GM21447 (cell line): ENCODE results near the gene ABCB8.

Source experiments
- ATAC-seq: cut with Tn5 transposase; IDR thresholded peaks from one replicate; pipeline ENCODE4 v1.9.1; 2021; ENCODE audit not compliant: unreplicated experiment

ABCB8 gene

GRCh38 chr7:151056666-151057505 is 28.6 kb downstream of the ABCB8 start:
- ATAC-seq: no peak

GRCh38 chr7:151057506-151057988 is 29.3 kb downstream of the ABCB8 start, which contains the start of gene CDK5:
TSS of gene CDK5 (minus strand) at chr7:151057897. CDS start at chr7:151057848, 49 bp downstream.
- peak; percentile 6 for ATAC-seq

- ATAC-seq: peak; percentile 82
Measured at GRCh38 chr7:151057989-151058780, 29.9 kb downstream of the ABCB8 start.

- ATAC-seq: no peak
Measured at GRCh38 chr7:151058781-151059366, 30.6 kb downstream of the ABCB8 start.

- ATAC-seq: peak; percentile 21
Measured at GRCh38 chr7:151059367-151060112, 31.3 kb downstream of the ABCB8 start, which contains the start of gene SLC4A2. TSS of gene SLC4A2 (plus strand) at chr7:151059589. CDS start at chr7:151061988, 2,399 bp downstream.

- no peak for ATAC-seq
Measured at GRCh38 chr7:151060113-151060415, 31.8 kb downstream of the ABCB8 start.

- no peak for ATAC-seq
Measured at GRCh38 chr7:151060416-151061212, 32.4 kb downstream of the ABCB8 start.

- ATAC-seq: no peak
Measured at GRCh38 chr7:151061213-151062110, 33.2 kb downstream of the ABCB8 start.

- ATAC-seq: no peak
Measured at GRCh38 chr7:151062111-151062398, 33.8 kb downstream of the ABCB8 start.

GRCh38 chr7:151062399-151063211 is 34.4 kb downstream of the ABCB8 start:
- no peak for ATAC-seq

- ATAC-seq: no peak
Measured at GRCh38 chr7:151063212-151063561, 34.9 kb downstream of the ABCB8 start.

- ATAC-seq: no peak
Measured at GRCh38 chr7:151064454-151064853, 36.2 kb downstream of the ABCB8 start.

GRCh38 chr7:151064993-151065392 is 36.7 kb downstream of the ABCB8 start:
- ATAC-seq: no peak

- ATAC-seq: no peak
Measured at GRCh38 chr7:151065516-151065915, 37.3 kb downstream of the ABCB8 start.

GRCh38 chr7:151066273-151066974 is 38.2 kb downstream of the ABCB8 start:
- no peak for ATAC-seq

GRCh38 chr7:151068069-151068773 is 40.0 kb downstream of the ABCB8 start:
- ATAC-seq: no peak
